SK-N-SH (cell line): Measurements from ENCODE around the gene FRMD8. TPM values are rescaled to one million over a fixed set of nuclear protein-coding genes. Genes with fewer than 3 reads are reported as not detected.

Source experiments
- CTCF ChIA-PET: fragments of 300-600, 350-600 bp; formaldehyde crosslinking; extraction: SDS; loops from one replicate; lab custom pipeline; 2021; lab: Yijun Ruan, JAX
- POLR2A ChIA-PET: fragments of 350-600 bp; sonication (Branson Sonifier 250); formaldehyde crosslinking; extraction: SDS; loops from one replicate; lab custom pipeline; 2020; ENCODE audit warnings: antibody characterized with exemption, inconsistent platforms; lab: Yijun Ruan, JAX
- DNase-seq: peaks from one replicate; pipeline ENCODE4 v3.0.0; 2012
- H2AFZ ChIP-seq: fragments of 200-600 bp; sonication (generic); 2 replicates; pipeline ENCODE4 v1.8.1; 2016; ENCODE audit warnings: antibody characterized with exemption, mild to moderate bottlenecking, low read depth
- H3F3A ChIP-seq: fragments of 200-600 bp; sonication (generic); replicated peaks from 2 replicates; pipeline ENCODE3; 2016; ENCODE audit warnings: antibody characterized with exemption, mild to moderate bottlenecking; ENCODE audit not compliant: insufficient read depth
- H3K27ac ChIP-seq, 2 experiments: fragments of 200-500 bp in 1 of 2; fragments of 200-600 bp in 1 of 2; sonication (Bioruptor generic) in 1 of 2; sonication (generic), shearing (Covaris generic) in 1 of 2; 2 replicates each; pipeline versions ENCODE4 v1.5.1 to v1.6.1; 2014 to 2016; ENCODE audit warnings: low read depth in 2 of 2, inconsistent platforms in 1 of 2, low read length in 1 of 2, mild to moderate bottlenecking in 1 of 2, mixed read lengths in 1 of 2
- H3K27me3 ChIP-seq: fragments of 200-600 bp; sonication (generic), shearing (Covaris generic); 2 replicates; pipeline ENCODE4 v1.6.1; 2016; ENCODE audit warnings: mixed run types; ENCODE audit not compliant: insufficient read depth
- H3K36me3 ChIP-seq, 2 experiments: fragments of 200-500 bp in 1 of 2; fragments of 200-600 bp in 1 of 2; sonication (Bioruptor generic) in 1 of 2; sonication (generic) in 1 of 2; replicated peaks in 1 of 2; 2 replicates each; pipeline versions ENCODE3 to v1.5.1; 2014 to 2016; ENCODE audit warnings: low read length in 1 of 2, mild to moderate bottlenecking in 1 of 2; ENCODE audit not compliant: insufficient read depth in 2 of 2, control insufficient read depth in 1 of 2
- H3K4me1 ChIP-seq, 2 experiments: fragments of 200-500 bp in 1 of 2; fragments of 200-600 bp in 1 of 2; sonication (Bioruptor generic) in 1 of 2; sonication (generic), shearing (Covaris generic) in 1 of 2; 2 replicates each; pipeline versions ENCODE4 v1.5.1 to v1.6.1; 2014 to 2016; ENCODE audit warnings: low read depth in 1 of 2, low read length in 1 of 2, mixed run types in 1 of 2; ENCODE audit not compliant: insufficient read depth in 2 of 2, control insufficient read depth in 1 of 2
- H3K4me2 ChIP-seq: fragments of 200-600 bp; sonication (generic), shearing (Covaris generic); 2 replicates; pipeline ENCODE4 v1.6.1; 2017; ENCODE audit warnings: mixed run types
- H3K4me3 ChIP-seq, 2 experiments: fragments of 200-500 bp in 1 of 2; fragments of 200-600 bp in 1 of 2; sonication (Bioruptor generic) in 1 of 2; sonication (generic), shearing (Covaris generic) in 1 of 2; 2 replicates each; pipeline versions ENCODE4 v1.5.1 to v1.8.1; 2014 to 2016; ENCODE audit warnings: low read depth in 2 of 2, inconsistent platforms in 1 of 2, low read length in 1 of 2, mild to moderate bottlenecking in 1 of 2, mixed read lengths in 1 of 2, moderate library complexity in 1 of 2
- H3K79me2 ChIP-seq: fragments of 200-600 bp; sonication (generic); 2 replicates; pipeline ENCODE4 v1.8.1; 2017; ENCODE audit warnings: mild to moderate bottlenecking; ENCODE audit not compliant: insufficient read depth
- H3K9ac ChIP-seq: fragments of 200-600 bp; sonication (generic); 2 replicates; pipeline ENCODE4 v1.6.1; 2017; ENCODE audit warnings: mixed run types
- H3K9me2 ChIP-seq: fragments of 200-600 bp; sonication (generic); 2 replicates; pipeline ENCODE4 v1.6.1; 2017; ENCODE audit warnings: mixed run types
- H3K9me3 ChIP-seq: fragments of 200-600 bp; sonication (generic); 2 replicates; pipeline ENCODE4 v1.6.1; 2017; ENCODE audit warnings: mixed run types, mild to moderate bottlenecking, moderate library complexity
- H4K20me1 ChIP-seq: fragments of 200-600 bp; sonication (generic); 2 replicates; pipeline ENCODE4 v1.6.1; 2017; ENCODE audit warnings: mild to moderate bottlenecking, mixed run types; ENCODE audit not compliant: insufficient read depth
- FOXM1 ChIP-seq: IDR thresholded peaks from 2 replicates; pipeline ENCODE4 v1.4.0; 2012; ENCODE audit warnings: low read depth, mild to moderate bottlenecking
- JUND ChIP-seq: IDR thresholded peaks from 2 replicates; pipeline ENCODE4 v1.4.0; 2012
- MXI1 ChIP-seq: IDR thresholded peaks from 2 replicates; pipeline ENCODE4 v1.6.1; 2012; ENCODE audit warnings: mild to moderate bottlenecking, low read depth, low read length, improper control_type of control experiment
- NRF1 ChIP-seq: IDR thresholded peaks from 2 replicates; pipeline ENCODE4 v1.6.1; 2012; ENCODE audit warnings: low read depth, mild to moderate bottlenecking, low read length
- POLR2AphosphoS5 ChIP-seq: IDR thresholded peaks from 2 replicates; pipeline ENCODE4 v1.6.1; 2012; ENCODE audit warnings: low read depth, low read length
- RFX5 ChIP-seq: IDR thresholded peaks from 2 replicates; pipeline ENCODE4 v1.6.1; 2012; ENCODE audit warnings: mild to moderate bottlenecking, improper control_type of control experiment, low read length
- RXRA ChIP-seq: IDR thresholded peaks from 2 replicates; pipeline ENCODE4 v1.4.0; 2012; ENCODE audit warnings: low read depth, mild to moderate bottlenecking, borderline replicate concordance
- SIN3A ChIP-seq: IDR thresholded peaks from 2 replicates; pipeline ENCODE4 v1.6.1; 2012; ENCODE audit warnings: low read depth, mild to moderate bottlenecking, low read length, moderate library complexity, borderline replicate concordance
- SMC3 ChIP-seq: IDR thresholded peaks from 2 replicates; pipeline ENCODE4 v1.6.1; 2012; ENCODE audit warnings: low read depth, low read length, improper control_type of control experiment
- TAF1 ChIP-seq: IDR thresholded peaks from 2 replicates; pipeline ENCODE4 v1.6.1; 2012; ENCODE audit warnings: low read depth, mild to moderate bottlenecking, low read length, moderate library complexity, borderline replicate concordance
- TCF12 ChIP-seq: IDR thresholded peaks from 2 replicates; pipeline ENCODE4 v1.4.0; 2012
- WGBS: methylation state at CpG from one replicate; pipeline ENCODE4 v1.1.6; 2017; ENCODE audit warnings: low lambda C conversion rate; 5-methylcytosine and 5-hydroxymethylcytosine counted together
- polyA plus RNA-seq, 3 experiments: library from polyadenylated mRNA; depleted of rRNA; stranded (reverse); fragments of >200 nt; gene quantifications; 2 replicates each; pipeline ENCODE4 v1.2.3, GENCODE V29; 2012
- TF ChIP-seq, protein P1 (sequence below): IDR thresholded peaks from 2 replicates; pipeline ENCODE4 v1.4.0; 2012; ENCODE audit warnings: low read depth, borderline replicate concordance
- TF ChIP-seq, protein P2 (sequence below): IDR thresholded peaks from 2 replicates; pipeline ENCODE4 v1.4.0; 2012; ENCODE audit warnings: low read depth
- TF ChIP-seq, protein P3 (sequence below): IDR thresholded peaks from 2 replicates; pipeline ENCODE4 v1.4.0; 2012; ENCODE audit warnings: low read depth, borderline replicate concordance
- TF ChIP-seq, protein P4 (sequence below): IDR thresholded peaks from 2 replicates; pipeline ENCODE4 v1.6.1; 2012; ENCODE audit warnings: mild to moderate bottlenecking, low read depth, low read length, moderate library complexity
- TF ChIP-seq, protein P5 (sequence below): fragments of 200-600 bp; sonication (generic); IDR thresholded peaks from 2 replicates; pipeline ENCODE4 v1.6.1; 2017; ENCODE audit warnings: antibody characterized with exemption, mild to moderate bottlenecking, moderate library complexity

Gene FRMD8
- polyA plus RNA-seq, 1 of the 3 experiments (the other 2 are of a cell fraction): 19.0 TPM

DNA sequence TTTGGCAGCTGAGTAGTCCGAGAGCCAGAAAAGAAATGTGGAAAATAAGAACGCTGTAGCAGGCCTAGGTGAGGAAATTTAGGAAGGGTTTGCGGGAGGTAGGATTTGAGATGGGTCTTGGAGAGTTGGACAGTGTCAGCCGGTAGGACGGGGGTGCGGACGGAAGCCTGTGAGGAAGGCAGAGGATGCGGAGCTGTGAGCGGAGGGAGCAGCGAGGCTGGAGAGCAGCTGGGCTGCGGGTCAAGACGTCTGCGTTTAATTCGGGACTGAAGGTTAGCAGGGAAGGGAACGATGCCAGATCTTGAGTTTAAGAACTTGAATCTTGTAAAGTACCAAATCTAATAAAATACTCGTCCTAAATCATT lies 32.6 kb upstream of the FRMD8 start:
- Histone ChIP-seq H3K9me2 (no peaks in the 10 kb centered on the region), H3K36me3 (peaks cover 15 to 36% of the 10 kb centered on the region in 2 experiments), H3K27me3 (no peaks in the 10 kb centered on the region), H3K4me1 (peaks cover 0 to 20% of the 10 kb centered on the region in 2 experiments; a peak in 1 of 4 replicates), H3K9ac (peak overlapping the region; percentile 50; the same call in 1 of the 2 replicates), H4K20me1 (no peaks in the 10 kb centered on the region), H3K4me2 (peak overlapping the region; percentile 94), H3K9me3 (no peaks in the 10 kb centered on the region), H3F3A (peaks cover 41% of the 10 kb centered on the region), H3K27ac (peak overlapping the region; percentile 34 to 83), H2AFZ (no peak overlapping the region), H3K4me3 (peak overlapping the region; percentile 71 to 74; a peak in 3 of 4 replicates), H3K79me2 (no peaks in the 10 kb centered on the region)
- WGBS: 72% methylated on average over 16 of the region's 16 CpGs
- ChIA-PET CTCF (interaction anchor here (0.9 to 3.8 kb wide), 5 partner anchors 11 to 188 kb away, joined by 3 to 19 read pairs (median 4); no protein-coding TSS in a partner anchor), POLR2A (interaction anchor here (0.9 to 1.8 kb wide), 5 partner anchors 21 to 152 kb away, joined by 3 to 7 read pairs (median 5); partner anchors contain the start of genes CDC42EP2, DPF2 and MALAT1)
- no peak for DNase-seq
- TF ChIP-seq, protein P1, sequence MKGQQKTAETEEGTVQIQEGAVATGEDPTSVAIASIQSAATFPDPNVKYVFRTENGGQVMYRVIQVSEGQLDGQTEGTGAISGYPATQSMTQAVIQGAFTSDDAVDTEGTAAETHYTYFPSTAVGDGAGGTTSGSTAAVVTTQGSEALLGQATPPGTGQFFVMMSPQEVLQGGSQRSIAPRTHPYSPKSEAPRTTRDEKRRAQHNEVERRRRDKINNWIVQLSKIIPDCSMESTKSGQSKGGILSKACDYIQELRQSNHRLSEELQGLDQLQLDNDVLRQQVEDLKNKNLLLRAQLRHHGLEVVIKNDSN: no peak
- TF ChIP-seq SMC3 (no peak), MXI1 (no peak), RFX5 (no peak), TCF12 (no peak)
- TF ChIP-seq, protein P2, sequence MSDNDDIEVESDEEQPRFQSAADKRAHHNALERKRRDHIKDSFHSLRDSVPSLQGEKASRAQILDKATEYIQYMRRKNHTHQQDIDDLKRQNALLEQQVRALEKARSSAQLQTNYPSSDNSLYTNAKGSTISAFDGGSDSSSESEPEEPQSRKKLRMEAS: no peak

DNA sequence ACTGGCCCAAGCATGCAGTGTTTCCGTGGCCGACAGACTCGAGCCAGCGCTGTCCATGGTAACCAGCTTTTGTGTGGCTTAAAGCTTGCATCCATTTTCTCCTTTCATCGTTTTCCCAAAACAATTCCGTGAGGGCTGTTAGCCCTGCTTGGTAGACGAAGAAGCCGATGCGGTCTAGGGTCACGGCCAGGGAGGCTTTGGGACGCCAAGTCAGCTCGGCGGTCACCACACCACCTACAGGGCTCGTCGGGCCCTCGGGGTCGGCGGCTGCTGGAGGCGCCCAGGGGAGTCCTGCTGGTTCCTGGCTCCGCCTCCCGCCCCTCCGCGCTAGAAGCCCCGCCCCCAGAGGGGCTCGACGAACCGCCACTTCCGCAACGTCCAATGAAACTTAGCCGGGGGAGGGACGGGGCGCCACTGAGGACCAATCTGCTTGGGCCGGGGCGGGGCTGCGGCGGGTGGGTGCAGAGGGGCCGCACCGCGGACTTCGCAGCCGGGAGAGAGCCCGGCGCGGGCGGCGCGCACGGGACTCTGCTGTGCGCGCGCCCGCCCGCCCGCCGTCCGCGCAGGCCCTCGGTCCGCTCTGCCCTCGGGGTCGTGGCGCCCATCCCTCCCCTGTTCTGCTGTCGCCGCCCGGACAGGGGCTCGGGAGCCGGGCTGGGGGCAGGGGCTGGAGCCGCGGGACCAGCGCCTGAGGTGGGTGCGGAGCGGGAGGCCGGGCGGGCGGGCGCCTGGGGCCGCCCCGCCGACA lies 32.0 kb upstream of the FRMD8 start, which contains the start of gene TIGD3:
Gene TIGD3 (plus strand): TSS at position 487 of the 748 bp plus-strand sequence. CDS start 1,058 bp downstream, outside the sequence.
- 18% methylated on average over 10 of the region's 79 CpGs for WGBS
- peaks cover 10 to 32% of the 10 kb centered on the region in 2 experiments for H3K36me3 ChIP-seq
- peak; percentile 99 for DNase-seq
- no peaks in the 10 kb centered on the region for H4K20me1 ChIP-seq
- H3K27me3 ChIP-seq: no peaks in the 10 kb centered on the region
- peak within 1 kb of the TSS; percentile 94 for H3K4me2 ChIP-seq
- H3F3A ChIP-seq: peaks cover 36% of the 10 kb centered on the region
- peaks cover 0 to 20% of the 10 kb centered on the region in 2 experiments; a peak in 1 of 4 replicates for H3K4me1 ChIP-seq
- peak within 1 kb of the TSS; percentile 51 for H3K9ac ChIP-seq
- ChIA-PET CTCF (interaction anchor here (0.9 to 3.8 kb wide), 3 partner anchors 12 to 80 kb away, joined by 4 to 19 read pairs (median 4); no protein-coding TSS in a partner anchor), POLR2A (interaction anchor here (0.9 to 3.2 kb wide), 5 partner anchors 21 to 151 kb away, joined by 4 to 13 read pairs (median 5); partner anchors contain the start of genes CDC42EP2, DPF2, MALAT1 and NEAT1)
- peak within 1 kb of the TSS; percentile 78; the same call in 1 of the 2 replicates for H2AFZ ChIP-seq
- peak within 1 kb of the TSS; percentile 34 to 83 for H3K27ac ChIP-seq
- H3K9me3 ChIP-seq: no peaks in the 10 kb centered on the region
- peak within 1 kb of the TSS; percentile 71 to 74 for H3K4me3 ChIP-seq
- no peaks in the 10 kb centered on the region for H3K9me2 ChIP-seq
- no peaks in the 10 kb centered on the region for H3K79me2 ChIP-seq
- no peak for TF ChIP-seq RXRA
- TF ChIP-seq FOXM1: no peak
- TF ChIP-seq, protein P3, sequence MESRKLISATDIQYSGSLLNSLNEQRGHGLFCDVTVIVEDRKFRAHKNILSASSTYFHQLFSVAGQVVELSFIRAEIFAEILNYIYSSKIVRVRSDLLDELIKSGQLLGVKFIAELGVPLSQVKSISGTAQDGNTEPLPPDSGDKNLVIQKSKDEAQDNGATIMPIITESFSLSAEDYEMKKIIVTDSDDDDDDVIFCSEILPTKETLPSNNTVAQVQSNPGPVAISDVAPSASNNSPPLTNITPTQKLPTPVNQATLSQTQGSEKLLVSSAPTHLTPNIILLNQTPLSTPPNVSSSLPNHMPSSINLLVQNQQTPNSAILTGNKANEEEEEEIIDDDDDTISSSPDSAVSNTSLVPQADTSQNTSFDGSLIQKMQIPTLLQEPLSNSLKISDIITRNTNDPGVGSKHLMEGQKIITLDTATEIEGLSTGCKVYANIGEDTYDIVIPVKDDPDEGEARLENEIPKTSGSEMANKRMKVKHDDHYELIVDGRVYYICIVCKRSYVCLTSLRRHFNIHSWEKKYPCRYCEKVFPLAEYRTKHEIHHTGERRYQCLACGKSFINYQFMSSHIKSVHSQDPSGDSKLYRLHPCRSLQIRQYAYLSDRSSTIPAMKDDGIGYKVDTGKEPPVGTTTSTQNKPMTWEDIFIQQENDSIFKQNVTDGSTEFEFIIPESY: no peak
- peak; percentile 55; the same call in 1 of the 2 replicates for TF ChIP-seq NRF1
- TF ChIP-seq, protein P4, sequence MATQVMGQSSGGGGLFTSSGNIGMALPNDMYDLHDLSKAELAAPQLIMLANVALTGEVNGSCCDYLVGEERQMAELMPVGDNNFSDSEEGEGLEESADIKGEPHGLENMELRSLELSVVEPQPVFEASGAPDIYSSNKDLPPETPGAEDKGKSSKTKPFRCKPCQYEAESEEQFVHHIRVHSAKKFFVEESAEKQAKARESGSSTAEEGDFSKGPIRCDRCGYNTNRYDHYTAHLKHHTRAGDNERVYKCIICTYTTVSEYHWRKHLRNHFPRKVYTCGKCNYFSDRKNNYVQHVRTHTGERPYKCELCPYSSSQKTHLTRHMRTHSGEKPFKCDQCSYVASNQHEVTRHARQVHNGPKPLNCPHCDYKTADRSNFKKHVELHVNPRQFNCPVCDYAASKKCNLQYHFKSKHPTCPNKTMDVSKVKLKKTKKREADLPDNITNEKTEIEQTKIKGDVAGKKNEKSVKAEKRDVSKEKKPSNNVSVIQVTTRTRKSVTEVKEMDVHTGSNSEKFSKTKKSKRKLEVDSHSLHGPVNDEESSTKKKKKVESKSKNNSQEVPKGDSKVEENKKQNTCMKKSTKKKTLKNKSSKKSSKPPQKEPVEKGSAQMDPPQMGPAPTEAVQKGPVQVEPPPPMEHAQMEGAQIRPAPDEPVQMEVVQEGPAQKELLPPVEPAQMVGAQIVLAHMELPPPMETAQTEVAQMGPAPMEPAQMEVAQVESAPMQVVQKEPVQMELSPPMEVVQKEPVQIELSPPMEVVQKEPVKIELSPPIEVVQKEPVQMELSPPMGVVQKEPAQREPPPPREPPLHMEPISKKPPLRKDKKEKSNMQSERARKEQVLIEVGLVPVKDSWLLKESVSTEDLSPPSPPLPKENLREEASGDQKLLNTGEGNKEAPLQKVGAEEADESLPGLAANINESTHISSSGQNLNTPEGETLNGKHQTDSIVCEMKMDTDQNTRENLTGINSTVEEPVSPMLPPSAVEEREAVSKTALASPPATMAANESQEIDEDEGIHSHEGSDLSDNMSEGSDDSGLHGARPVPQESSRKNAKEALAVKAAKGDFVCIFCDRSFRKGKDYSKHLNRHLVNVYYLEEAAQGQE: peak; percentile 97
- peak; percentile 50; the same call in 1 of the 2 replicates for TF ChIP-seq SIN3A
- peak; percentile 15; the same call in 1 of the 2 replicates for TF ChIP-seq POLR2AphosphoS5
- TF ChIP-seq TAF1: 0 out of 2 replicates have a peak, but pooled peaks have one; percentile 37
- TF ChIP-seq, protein P5, sequence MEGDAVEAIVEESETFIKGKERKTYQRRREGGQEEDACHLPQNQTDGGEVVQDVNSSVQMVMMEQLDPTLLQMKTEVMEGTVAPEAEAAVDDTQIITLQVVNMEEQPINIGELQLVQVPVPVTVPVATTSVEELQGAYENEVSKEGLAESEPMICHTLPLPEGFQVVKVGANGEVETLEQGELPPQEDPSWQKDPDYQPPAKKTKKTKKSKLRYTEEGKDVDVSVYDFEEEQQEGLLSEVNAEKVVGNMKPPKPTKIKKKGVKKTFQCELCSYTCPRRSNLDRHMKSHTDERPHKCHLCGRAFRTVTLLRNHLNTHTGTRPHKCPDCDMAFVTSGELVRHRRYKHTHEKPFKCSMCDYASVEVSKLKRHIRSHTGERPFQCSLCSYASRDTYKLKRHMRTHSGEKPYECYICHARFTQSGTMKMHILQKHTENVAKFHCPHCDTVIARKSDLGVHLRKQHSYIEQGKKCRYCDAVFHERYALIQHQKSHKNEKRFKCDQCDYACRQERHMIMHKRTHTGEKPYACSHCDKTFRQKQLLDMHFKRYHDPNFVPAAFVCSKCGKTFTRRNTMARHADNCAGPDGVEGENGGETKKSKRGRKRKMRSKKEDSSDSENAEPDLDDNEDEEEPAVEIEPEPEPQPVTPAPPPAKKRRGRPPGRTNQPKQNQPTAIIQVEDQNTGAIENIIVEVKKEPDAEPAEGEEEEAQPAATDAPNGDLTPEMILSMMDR: 0 out of 2 replicates have a peak, but pooled peaks have one; percentile 13
- TF ChIP-seq MXI1: peak; percentile 17; the same call in 1 of the 2 replicates
- TF ChIP-seq JUND: no peak
